Posterior cingulate gyrus (tissue), 11 donors: ENCODE results near the gene RASSF3.
A peak's percentile ranks its signal among the peaks of the same experiment; 100 is the strongest.
"Not testable (repeated sequence)": the region's sequence is repeated elsewhere in the genome, so short reads cannot be mapped to it uniquely, and the experiment has no call there.

Experiments used
- DNase-seq, 10 donors: peaks; one replicate each; pipeline versions ENCODE4 v3.0.0 to v3.0.0-alpha.2; 2020 to 2021; ENCODE audit warnings: mixed read lengths in 3 of 10
- intact Hi-C: fragments of 100-400 bp; cut with DNase I; formaldehyde crosslinking; loops from one replicate; pipeline ENCODE4 v1.15.1; 2023

RASSF3 gene

GRCh38 chr12:64610079-64610659 is at the start of gene RASSF3:
Gene RASSF3 (plus strand): TSS chr12:64610495. CDS start chr12:64610633, 138 bp downstream.
- intact Hi-C loops = loop anchor here (10.0 kb wide), 1 partner anchor 55 kb away; no protein-coding TSS in a partner anchor
- peak in 7 of 10 donors; percentile 16 to 89 (median 34) for DNase-seq

GRCh38 chr12:64561302-64562136 is 48.8 kb upstream of the RASSF3 start:
- intact Hi-C loops = no loop called here
- DNase-seq = no peak

- DNase-seq = no peak
- intact Hi-C loops = no loop called here
Measured at GRCh38 chr12:64566122-64566521, 44.2 kb upstream of the RASSF3 start.

- DNase-seq = no peak
- intact Hi-C loops = no loop called here
Measured at GRCh38 chr12:64566831-64567517, 43.3 kb upstream of the RASSF3 start.

- DNase-seq = no peak
- intact Hi-C loops = no loop called here
Measured at GRCh38 chr12:64567570-64567969, 42.7 kb upstream of the RASSF3 start.

- DNase-seq = no peak
- intact Hi-C loops = no loop called here
Measured at GRCh38 chr12:64568298-64568697, 42.0 kb upstream of the RASSF3 start.

- no peak for DNase-seq
- intact Hi-C loops = no loop called here
Measured at GRCh38 chr12:64569923-64570691, 40.2 kb upstream of the RASSF3 start.

- intact Hi-C loops = no loop called here
- no peak for DNase-seq
Measured at GRCh38 chr12:64571411-64571810, 38.9 kb upstream of the RASSF3 start.

GRCh38 chr12:64572241-64572640 is 38.1 kb upstream of the RASSF3 start:
- intact Hi-C loops = no loop called here
- DNase-seq = no peak

GRCh38 chr12:64574837-64575236 is 35.5 kb upstream of the RASSF3 start:
- intact Hi-C loops = no loop called here

GRCh38 chr12:64577046-64577445 is 33.2 kb upstream of the RASSF3 start:
- no peak for DNase-seq
- intact Hi-C loops = no loop called here

More at GRCh38 chr12:64574837-64575236, 35.5 kb upstream of the RASSF3 start:
- DNase-seq = no peak

- intact Hi-C loops = no loop called here
- DNase-seq = no peak
Measured at GRCh38 chr12:64578566-64578965, 31.7 kb upstream of the RASSF3 start.

GRCh38 chr12:64580681-64581080 is 29.6 kb upstream of the RASSF3 start:
- intact Hi-C loops = no loop called here
- no peak for DNase-seq

- intact Hi-C loops = no loop called here
- no peak for DNase-seq
Measured at GRCh38 chr12:64582114-64582513, 28.2 kb upstream of the RASSF3 start.

- DNase-seq = no peak
- intact Hi-C loops = no loop called here
Measured at GRCh38 chr12:64582862-64583261, 27.4 kb upstream of the RASSF3 start.

- intact Hi-C loops, DNase-seq: not testable (repeated sequence)
Measured at GRCh38 chr12:64583395-64583770, 26.9 kb upstream of the RASSF3 start.

- DNase-seq = no peak
- intact Hi-C loops = no loop called here
Measured at GRCh38 chr12:64583771-64584421, 26.4 kb upstream of the RASSF3 start.

- intact Hi-C loops = no loop called here
- no peak for DNase-seq
Measured at GRCh38 chr12:64585104-64585503, 25.2 kb upstream of the RASSF3 start.

- intact Hi-C loops = no loop called here
- DNase-seq = no peak
Measured at GRCh38 chr12:64587447-64587846, 22.8 kb upstream of the RASSF3 start.

GRCh38 chr12:64590183-64590582 is 20.1 kb upstream of the RASSF3 start:
- intact Hi-C loops = no loop called here
- no peak for DNase-seq
